GM21526 (cell line): ENCODE results near the gene TRPM2.

Experiments used
- ATAC-seq: cut with Tn5 transposase; IDR thresholded peaks from one replicate; pipeline ENCODE4 v1.9.1; 2021; ENCODE audit warnings: moderate library complexity; ENCODE audit not compliant: unreplicated experiment, low FRiP score

Gene TRPM2

GRCh38 chr21:44455524-44456213 is 102.2 kb downstream of the TRPM2 start:
- ATAC-seq = no peak

- ATAC-seq = no peak
Measured at GRCh38 chr21:44456214-44456914, 102.9 kb downstream of the TRPM2 start.

GRCh38 chr21:44456915-44457736 is 103.7 kb downstream of the TRPM2 start:
- ATAC-seq = no peak

- ATAC-seq = no peak
Measured at GRCh38 chr21:44458971-44459711, 105.7 kb downstream of the TRPM2 start.

GRCh38 chr21:44459712-44460440 is 106.5 kb downstream of the TRPM2 start:
- ATAC-seq = no peak

- no peak for ATAC-seq
Measured at GRCh38 chr21:44460441-44460755, 107.0 kb downstream of the TRPM2 start.

- no peak for ATAC-seq
Measured at GRCh38 chr21:44461005-44461404, 107.6 kb downstream of the TRPM2 start.

GRCh38 chr21:44461464-44462001 is 108.1 kb downstream of the TRPM2 start:
- ATAC-seq = no peak

- ATAC-seq = no peak
Measured at GRCh38 chr21:44462086-44462833, 108.8 kb downstream of the TRPM2 start.

- ATAC-seq = no peak
Measured at GRCh38 chr21:44462834-44463200, 109.4 kb downstream of the TRPM2 start.

- no peak for ATAC-seq
Measured at GRCh38 chr21:44463724-44464123, 110.3 kb downstream of the TRPM2 start.

GRCh38 chr21:44464351-44464750 is 110.9 kb downstream of the TRPM2 start:
- no peak for ATAC-seq

GRCh38 chr21:44466351-44466954 is 113.0 kb downstream of the TRPM2 start:
- ATAC-seq = no peak

GRCh38 chr21:44466996-44467858 is 113.8 kb downstream of the TRPM2 start:
- ATAC-seq = no peak

- ATAC-seq = no peak
Measured at GRCh38 chr21:44467859-44468195, 114.4 kb downstream of the TRPM2 start.

GRCh38 chr21:44471341-44471740 is 117.9 kb downstream of the TRPM2 start:
- no peak for ATAC-seq

- no peak for ATAC-seq
Measured at GRCh38 chr21:44471996-44472395, 118.6 kb downstream of the TRPM2 start.

GRCh38 chr21:44473915-44474555 is 120.6 kb downstream of the TRPM2 start:
- no peak for ATAC-seq
